Measurements from ENCODE around the gene CYB5R3.

Gene CYB5R3

GRCh38 chr22:42627981-42628380 lies 21.2 kb downstream of the CYB5R3 start:
- no peak for TF ChIP-seq CTCF (IDR thresholded peaks at IDR 0.05; ENCODE audit: unreplicated experiment in 3 of 3)
- no peak overlapping the region for H3K27ac Mint-ChIP-seq
- H3K4me3 Mint-ChIP-seq, result no peak overlapping the region
- H3K4me1 Mint-ChIP-seq, result no peaks in the 10 kb centered on the region
- H3K9me3 Mint-ChIP-seq, result no peaks in the 10 kb centered on the region
- H3K36me3 Mint-ChIP-seq (ENCODE audit: low read depth), result peaks cover 30% of the 10 kb centered on the region
- H3K27me3 Mint-ChIP-seq (ENCODE audit: low read depth), result no peaks in the 10 kb centered on the region

GRCh38 chr22:42626951-42627625 lies 22.1 kb downstream of the CYB5R3 start:
- Mint-ChIP-seq H3K36me3 (ENCODE audit: low read depth) (peaks cover 24% of the 10 kb centered on the region), H3K9me3 (no peaks in the 10 kb centered on the region), H3K27me3 (ENCODE audit: low read depth) (no peaks in the 10 kb centered on the region), H3K4me1 (no peaks in the 10 kb centered on the region), H3K27ac (no peak overlapping the region), H3K4me3 (no peak overlapping the region)
- TF ChIP-seq CTCF (IDR thresholded peaks at IDR 0.05; ENCODE audit: unreplicated experiment in 3 of 3), result no peak

GRCh38 chr22:42626431-42626830 lies 22.8 kb downstream of the CYB5R3 start:
- Mint-ChIP-seq H3K36me3 (ENCODE audit: low read depth) (peaks cover 25% of the 10 kb centered on the region), H3K9me3 (no peaks in the 10 kb centered on the region), H3K4me1 (peaks cover 4% of the 10 kb centered on the region), H3K27me3 (ENCODE audit: low read depth) (no peaks in the 10 kb centered on the region), H3K27ac (no peak overlapping the region), H3K4me3 (no peak overlapping the region)
- TF ChIP-seq CTCF (IDR thresholded peaks at IDR 0.05; ENCODE audit: unreplicated experiment in 3 of 3), result no peak

GRCh38 chr22:42625416-42625815 lies 23.8 kb downstream of the CYB5R3 start:
- TF ChIP-seq CTCF (IDR thresholded peaks at IDR 0.05; ENCODE audit: unreplicated experiment in 3 of 3), result no peak
- peaks cover 7% of the 10 kb centered on the region for H3K4me1 Mint-ChIP-seq
- H3K36me3 Mint-ChIP-seq (ENCODE audit: low read depth), result peaks cover 31% of the 10 kb centered on the region
- no peaks in the 10 kb centered on the region for H3K27me3 Mint-ChIP-seq (ENCODE audit: low read depth)
- no peak overlapping the region for H3K27ac Mint-ChIP-seq
- H3K9me3 Mint-ChIP-seq, result no peaks in the 10 kb centered on the region
- no peak overlapping the region for H3K4me3 Mint-ChIP-seq

GRCh38 chr22:42624551-42625106 lies 24.6 kb downstream of the CYB5R3 start:
- H3K27ac Mint-ChIP-seq, result no peak overlapping the region
- H3K9me3 Mint-ChIP-seq, result no peaks in the 10 kb centered on the region
- TF ChIP-seq CTCF (IDR thresholded peaks at IDR 0.05; ENCODE audit: unreplicated experiment in 3 of 3), result no peak
- H3K27me3 Mint-ChIP-seq (ENCODE audit: low read depth), result no peaks in the 10 kb centered on the region
- no peak overlapping the region for H3K4me3 Mint-ChIP-seq
- H3K36me3 Mint-ChIP-seq (ENCODE audit: low read depth), result peaks cover 31% of the 10 kb centered on the region
- H3K4me1 Mint-ChIP-seq, result peaks cover 7% of the 10 kb centered on the region

Measured in nephron (organoid).